Immature natural killer cell (primary cell): Measurements from ENCODE around the gene PRTN3. TPM values are rescaled to one million over a fixed set of nuclear protein-coding genes. Genes with fewer than 3 reads are reported as not detected.
"Not testable (repeated sequence)": the region's sequence is repeated elsewhere in the genome, so short reads cannot be mapped to it uniquely, and the experiment has no call there.

Experiments
- DNase-seq, 3 donors: peaks; one replicate each; pipeline ENCODE4 v3.0.0; 2022; ENCODE audit warnings: mixed read lengths in 1 of 3
- H3K27ac Mint-ChIP-seq, 6 donors: one replicate each; pipeline ENCODE4 v1.8.0; 2020; ENCODE audit warnings: mixed read lengths in 6 of 6, mild to moderate bottlenecking in 5 of 6, inconsistent platforms in 4 of 6, moderate library complexity in 3 of 6
- H3K27me3 Mint-ChIP-seq, 3 donors: one replicate each; pipeline ENCODE4 v1.8.0; 2020 to 2021; ENCODE audit warnings: low read depth in 3 of 3, mild to moderate bottlenecking in 3 of 3, mixed read lengths in 3 of 3, moderate library complexity in 3 of 3, inconsistent platforms in 1 of 3
- H3K36me3 Mint-ChIP-seq, 3 donors: one replicate each; pipeline ENCODE4 v1.8.0; 2020; ENCODE audit warnings: mixed read lengths in 3 of 3, inconsistent platforms in 2 of 3, mild to moderate bottlenecking in 2 of 3
- H3K4me1 Mint-ChIP-seq, 2 donors: one replicate each; pipeline ENCODE4 v1.8.0; 2020; ENCODE audit warnings: inconsistent platforms in 2 of 2, mild to moderate bottlenecking in 2 of 2, mixed read lengths in 2 of 2, moderate library complexity in 1 of 2
- H3K4me3 Mint-ChIP-seq, 5 donors: one replicate each; pipeline ENCODE4 v1.8.0; 2020; ENCODE audit warnings: mild to moderate bottlenecking in 5 of 5, mixed read lengths in 5 of 5, inconsistent platforms in 3 of 5, moderate library complexity in 3 of 5
- H3K9me3 Mint-ChIP-seq, 6 donors: one replicate each; pipeline ENCODE4 v1.8.0; 2020; ENCODE audit warnings: mild to moderate bottlenecking in 6 of 6, mixed read lengths in 6 of 6, inconsistent platforms in 4 of 6, moderate library complexity in 3 of 6
- polyA plus RNA-seq, 3 donors: library from polyadenylated mRNA; unstranded; fragments of 300-500 nt; fragmentation: Illumina TruSeq; gene quantifications; one replicate each; pipeline ENCODE4 v1.2.3, GENCODE V29; 2021

Gene PRTN3
- polyA plus RNA-seq, 3 donors from 2014 or later = not detected

DNA sequence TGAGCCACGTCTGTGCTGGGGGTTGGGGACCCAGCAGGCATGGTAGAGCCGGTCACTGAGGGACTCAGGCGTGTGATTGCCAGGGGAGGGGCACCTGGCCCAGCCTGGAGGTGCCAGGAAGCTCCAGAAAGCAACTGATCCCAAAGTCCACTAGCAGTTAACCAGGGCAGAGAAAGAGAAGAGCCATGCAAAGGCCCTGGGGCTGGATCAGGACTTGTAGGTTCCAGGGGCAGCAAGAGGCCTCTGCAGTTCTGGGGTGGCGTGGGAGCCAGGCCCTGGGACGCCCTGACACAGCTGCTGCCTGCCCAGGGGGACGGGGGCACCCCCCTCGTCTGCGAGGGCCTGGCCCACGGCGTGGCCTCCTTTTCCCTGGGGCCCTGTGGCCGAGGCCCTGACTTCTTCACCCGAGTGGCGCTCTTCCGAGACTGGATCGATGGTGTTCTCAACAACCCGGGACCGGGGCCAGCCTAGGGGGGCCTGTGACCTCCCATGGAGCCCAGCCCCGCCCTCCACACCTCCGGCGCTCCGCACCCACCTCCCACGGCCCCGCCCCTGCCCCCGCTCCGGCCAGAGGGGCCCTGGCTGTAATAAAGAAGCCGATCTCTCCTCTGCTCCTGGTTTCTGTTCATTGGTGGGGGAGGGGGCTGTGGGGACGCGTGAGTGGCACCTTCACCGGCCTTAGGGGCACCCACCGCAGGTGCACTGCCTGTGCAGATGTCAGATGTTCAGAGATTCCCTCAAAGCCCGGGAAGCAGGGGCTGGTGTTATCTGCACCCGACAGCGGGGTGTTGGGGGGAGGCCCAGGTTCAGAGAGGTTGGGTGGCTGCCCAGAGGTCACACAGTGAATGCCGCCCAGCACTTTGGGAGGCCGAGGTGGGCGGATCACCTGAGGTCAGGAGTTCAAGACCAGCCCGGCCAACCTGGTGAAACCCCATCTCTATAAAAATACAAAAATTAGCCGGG lies 9.1 kb upstream of the PRTN3 start:
- H3K9me3 Mint-ChIP-seq = no peaks in the 10 kb centered on the region
- no peak overlapping the region for H3K4me3 Mint-ChIP-seq
- peaks cover 1 to 3% (median 3%) of the 10 kb centered on the region in 3 donors for H3K27me3 Mint-ChIP-seq
- no peaks in the 10 kb centered on the region for H3K4me1 Mint-ChIP-seq
- DNase-seq = no peak
- no peak overlapping the region for H3K27ac Mint-ChIP-seq
- no peaks in the 10 kb centered on the region for H3K36me3 Mint-ChIP-seq

DNA sequence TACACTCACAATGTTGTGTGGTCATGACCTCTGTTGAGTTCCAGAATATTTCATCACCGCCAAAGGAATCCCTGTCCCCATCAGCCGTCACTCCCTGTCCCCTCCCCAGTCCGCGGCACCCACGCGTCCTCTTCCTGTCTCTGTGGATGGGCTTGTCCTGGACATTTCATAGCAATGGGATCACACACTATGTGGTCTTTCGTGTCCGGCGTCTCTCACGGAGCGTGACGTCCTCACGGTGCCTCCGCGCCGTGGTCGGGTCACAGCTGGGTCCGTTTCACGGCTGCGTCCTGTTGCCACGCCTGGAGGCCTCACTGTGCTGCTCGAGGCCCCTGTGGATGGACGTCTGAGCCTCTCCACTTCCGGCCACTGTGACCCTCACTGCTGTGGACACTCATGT lies 6.6 kb upstream of the PRTN3 start:
- no peak overlapping the region for H3K27ac Mint-ChIP-seq
- no peaks in the 10 kb centered on the region for H3K9me3 Mint-ChIP-seq
- no peaks in the 10 kb centered on the region for H3K36me3 Mint-ChIP-seq
- no peaks in the 10 kb centered on the region for H3K4me1 Mint-ChIP-seq
- no peak for DNase-seq
- peaks cover 3 to 5% (median 5%) of the 10 kb centered on the region in 3 donors for H3K27me3 Mint-ChIP-seq
- no peak overlapping the region for H3K4me3 Mint-ChIP-seq

DNA sequence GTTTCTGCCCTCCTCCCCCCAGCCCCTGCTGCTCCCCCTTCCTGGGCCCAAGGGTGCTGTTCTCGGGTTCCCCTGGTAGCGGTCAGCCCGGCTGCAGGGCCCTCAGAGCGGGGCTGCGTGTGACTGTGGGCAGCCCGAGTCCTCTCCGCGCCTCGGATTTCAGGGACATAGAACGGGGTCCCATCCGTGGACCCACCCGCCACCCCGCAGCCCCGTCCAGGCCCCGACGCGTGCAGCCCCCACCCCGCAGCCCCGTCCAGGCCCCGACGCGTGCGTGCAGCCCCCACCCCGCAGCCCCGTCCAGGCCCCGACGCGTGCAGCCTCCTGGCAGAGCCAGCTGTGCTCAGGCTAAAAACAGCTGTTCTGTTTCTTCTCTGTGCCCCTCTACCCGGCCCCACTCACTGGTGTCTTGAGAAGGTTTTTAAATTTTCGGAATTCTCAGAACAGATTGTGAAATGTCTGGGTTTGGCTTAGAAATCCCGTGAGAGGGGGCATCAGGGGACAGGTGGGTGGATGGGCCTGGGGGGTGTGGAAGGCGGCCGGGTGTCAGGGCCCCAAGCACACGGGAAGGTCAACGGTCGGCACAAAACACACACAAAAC lies 5.5 kb upstream of the PRTN3 start:
- no peaks in the 10 kb centered on the region for H3K4me1 Mint-ChIP-seq
- H3K9me3 Mint-ChIP-seq = no peaks in the 10 kb centered on the region
- H3K36me3 Mint-ChIP-seq = no peaks in the 10 kb centered on the region
- no peak for DNase-seq
- H3K27ac Mint-ChIP-seq = no peak overlapping the region
- H3K27me3 Mint-ChIP-seq = peaks cover 1 to 5% (median 4%) of the 10 kb centered on the region in 3 donors
- H3K4me3 Mint-ChIP-seq = no peak overlapping the region

DNA sequence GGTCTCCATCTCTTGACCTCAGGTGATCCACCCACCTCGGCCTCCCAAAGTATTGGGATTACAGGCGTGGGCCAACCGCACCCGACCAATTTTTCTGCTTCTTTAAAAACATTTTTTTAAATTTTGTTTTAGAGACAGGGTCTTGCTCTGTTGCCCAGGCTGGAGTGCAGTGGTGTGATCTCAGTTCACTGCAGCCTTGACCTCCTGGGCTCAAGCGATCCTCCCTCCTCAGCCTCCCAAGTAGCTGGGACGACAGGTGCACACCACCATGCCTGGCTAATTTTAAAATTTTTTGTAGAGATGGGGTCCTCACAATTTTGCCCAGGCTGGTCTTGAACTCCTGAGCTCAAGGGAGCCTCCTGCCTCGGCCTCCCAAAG lies 2.0 kb downstream of the PRTN3 start:
- H3K27me3 Mint-ChIP-seq = peaks cover 13 to 14% (median 14%) of the 10 kb centered on the region in 3 donors
- H3K4me1 Mint-ChIP-seq, H3K9me3 Mint-ChIP-seq, H3K27ac Mint-ChIP-seq, DNase-seq, H3K36me3 Mint-ChIP-seq, H3K4me3 Mint-ChIP-seq: not testable (repeated sequence)

DNA sequence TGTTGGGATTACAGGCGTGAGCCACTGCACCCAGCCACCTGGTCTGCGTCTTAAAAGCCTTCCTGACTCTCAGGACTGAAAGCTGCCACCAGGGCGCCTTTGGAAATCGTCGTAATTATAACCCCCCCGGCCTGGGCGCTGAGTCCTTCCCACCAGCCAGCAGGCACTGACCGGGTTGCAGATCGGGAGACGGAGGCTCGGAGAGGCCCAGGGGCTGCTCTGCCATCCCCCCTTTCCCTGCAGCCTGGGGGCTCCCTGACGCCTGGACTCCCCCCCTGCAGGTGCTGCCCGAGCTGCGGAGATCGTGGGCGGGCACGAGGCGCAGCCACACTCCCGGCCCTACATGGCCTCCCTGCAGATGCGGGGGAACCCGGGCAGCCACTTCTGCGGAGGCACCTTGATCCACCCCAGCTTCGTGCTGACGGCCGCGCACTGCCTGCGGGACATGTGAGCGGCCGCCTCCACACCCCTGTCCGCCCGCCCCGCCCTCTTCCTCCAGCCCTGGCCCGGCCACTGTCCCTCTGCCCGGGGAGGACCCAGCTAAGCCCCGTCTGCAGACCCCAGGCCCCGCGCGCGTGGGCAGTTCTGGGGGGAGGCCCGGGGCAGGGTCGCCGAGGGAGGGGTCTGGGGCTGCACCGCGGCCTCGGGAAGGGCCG lies 2.5 kb downstream of the PRTN3 start:
- Mint-ChIP-seq H3K27me3 (peaks cover 13 to 14% (median 14%) of the 10 kb centered on the region in 3 donors), H3K27ac (no peak overlapping the region), H3K9me3 (peaks cover 0 to 2% (median 0%) of the 10 kb centered on the region in 6 donors), H3K4me3 (no peak overlapping the region), H3K36me3 (peaks cover 0 to 3% (median 0%) of the 10 kb centered on the region in 3 donors), H3K4me1 (peaks cover 0 to 2% of the 10 kb centered on the region in 2 donors)
- DNase-seq = no peak

- no peak overlapping the region for H3K4me3 Mint-ChIP-seq
- peaks cover 0 to 2% (median 0%) of the 10 kb centered on the region in 6 donors for H3K9me3 Mint-ChIP-seq
- H3K4me1 Mint-ChIP-seq = peaks cover 0 to 2% of the 10 kb centered on the region in 2 donors
- no peak overlapping the region for H3K27ac Mint-ChIP-seq
- peaks cover 11 to 14% (median 13%) of the 10 kb centered on the region in 3 donors for H3K27me3 Mint-ChIP-seq
- peaks cover 0 to 3% (median 0%) of the 10 kb centered on the region in 3 donors for H3K36me3 Mint-ChIP-seq
- no peak for DNase-seq
Observed at GRCh38 chr19:843836-844545, 3.2 kb downstream of the PRTN3 start.

- no peak for DNase-seq
- H3K9me3 Mint-ChIP-seq = peaks cover 0 to 2% (median 0%) of the 10 kb centered on the region in 6 donors
- H3K36me3 Mint-ChIP-seq = peaks cover 0 to 3% (median 0%) of the 10 kb centered on the region in 3 donors
- peaks cover 0 to 2% of the 10 kb centered on the region in 2 donors for H3K4me1 Mint-ChIP-seq
- H3K27me3 Mint-ChIP-seq = peaks cover 13 to 15% (median 14%) of the 10 kb centered on the region in 3 donors
- no peak overlapping the region for H3K27ac Mint-ChIP-seq
- no peak overlapping the region for H3K4me3 Mint-ChIP-seq
Observed at GRCh38 chr19:844546-844971, 3.8 kb downstream of the PRTN3 start.

DNA sequence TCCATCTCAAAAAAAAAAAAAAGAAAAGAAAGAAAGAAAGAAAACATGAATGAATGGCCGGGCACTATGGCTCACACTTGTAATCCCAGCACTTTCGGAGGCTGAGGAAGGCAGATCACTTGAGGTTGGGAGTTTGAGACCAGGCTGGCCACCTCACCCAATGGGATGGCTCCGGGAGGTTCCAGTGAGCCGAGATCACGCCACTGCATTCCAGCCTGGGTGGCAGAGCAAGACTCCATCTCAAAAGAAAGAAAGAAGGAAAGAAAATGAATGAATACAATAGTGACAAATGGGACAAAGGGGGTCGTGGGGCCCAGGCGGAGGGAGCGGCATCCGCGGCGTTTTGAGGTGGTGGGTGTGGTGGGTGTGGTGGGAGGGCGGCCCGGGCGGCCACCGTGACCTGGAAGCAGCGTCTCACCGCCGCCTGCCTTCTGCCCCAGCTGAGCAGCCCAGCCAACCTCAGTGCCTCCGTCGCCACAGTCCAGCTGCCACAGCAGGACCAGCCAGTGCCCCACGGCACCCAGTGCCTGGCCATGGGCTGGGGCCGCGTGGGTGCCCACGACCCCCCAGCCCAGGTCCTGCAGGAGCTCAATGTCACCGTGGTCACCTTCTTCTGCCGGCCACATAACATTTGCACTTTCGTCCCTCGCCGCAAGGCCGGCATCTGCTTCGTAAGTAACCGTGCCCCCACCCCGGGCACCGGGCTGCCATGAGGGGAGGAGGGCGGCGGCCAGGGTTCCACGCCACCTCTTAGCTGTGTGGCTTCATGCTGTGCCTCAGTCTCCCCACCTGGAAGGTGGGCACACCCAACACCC lies 5.1 kb downstream of the PRTN3 start:
- Mint-ChIP-seq H3K9me3 (peaks cover 0 to 2% (median 0%) of the 10 kb centered on the region in 6 donors), H3K4me3 (no peak overlapping the region), H3K36me3 (peaks cover 0 to 3% (median 0%) of the 10 kb centered on the region in 3 donors), H3K27me3 (peaks cover 11 to 16% (median 15%) of the 10 kb centered on the region in 3 donors), H3K4me1 (peaks cover 0 to 2% of the 10 kb centered on the region in 2 donors), H3K27ac (no peak overlapping the region)
- no peak for DNase-seq

DNA sequence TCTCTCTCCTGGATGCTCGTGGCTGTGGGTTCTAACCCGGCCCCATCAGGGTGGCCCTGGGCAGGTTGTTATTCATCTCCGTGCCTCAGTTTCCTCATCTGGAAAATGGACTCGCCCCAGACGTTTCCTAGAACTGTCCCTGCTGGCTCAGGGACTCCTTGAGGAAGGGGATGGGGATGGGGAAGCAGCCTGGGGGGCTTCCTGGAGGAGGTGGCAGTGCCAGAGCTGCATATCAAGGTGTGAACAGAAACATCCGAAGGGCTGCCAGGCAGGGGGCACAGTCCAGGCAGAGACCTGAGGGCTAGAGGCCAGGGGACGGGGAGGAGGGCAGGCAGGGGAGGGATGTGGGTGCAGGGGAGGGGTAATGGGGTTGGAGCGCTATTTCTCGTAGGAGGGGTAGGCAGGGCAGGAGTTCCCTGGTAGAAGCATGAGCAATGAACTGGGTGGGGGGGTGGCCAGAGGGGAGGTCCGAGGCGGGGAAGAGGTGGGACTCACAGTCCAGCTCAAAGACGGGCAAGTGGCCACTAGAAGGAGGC lies 7.7 kb downstream of the PRTN3 start:
- no peak overlapping the region for H3K27ac Mint-ChIP-seq
- no peak for DNase-seq
- no peaks in the 10 kb centered on the region for H3K36me3 Mint-ChIP-seq
- H3K4me3 Mint-ChIP-seq = no peak overlapping the region
- H3K4me1 Mint-ChIP-seq = peaks cover 0 to 2% of the 10 kb centered on the region in 2 donors
- peaks cover 4 to 16% (median 9%) of the 10 kb centered on the region in 3 donors for H3K27me3 Mint-ChIP-seq
- H3K9me3 Mint-ChIP-seq = no peaks in the 10 kb centered on the region

DNA sequence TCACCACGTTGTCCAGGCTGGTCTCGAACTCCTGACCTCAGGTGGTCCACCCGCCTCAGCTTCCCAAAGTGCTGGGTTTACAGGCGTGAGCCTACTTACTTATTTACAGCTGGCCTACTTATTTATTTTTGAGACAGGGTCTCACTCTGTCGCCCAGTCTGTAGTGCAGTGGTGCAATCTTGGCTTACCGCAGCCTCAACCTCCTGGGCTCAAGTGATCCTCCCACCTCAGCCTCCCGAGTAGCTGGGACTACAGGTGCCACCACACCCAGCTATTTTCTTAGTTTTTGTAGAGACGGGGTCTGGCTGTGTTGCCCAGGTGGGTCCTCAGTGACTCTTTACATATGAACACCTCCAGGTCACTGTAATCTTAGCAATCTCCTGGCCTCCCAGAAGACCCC lies 8.4 kb downstream of the PRTN3 start:
- H3K9me3 Mint-ChIP-seq, DNase-seq, H3K4me1 Mint-ChIP-seq, H3K36me3 Mint-ChIP-seq, H3K27ac Mint-ChIP-seq, H3K4me3 Mint-ChIP-seq: not testable (repeated sequence)
- peaks cover 4 to 16% (median 9%) of the 10 kb centered on the region in 3 donors for H3K27me3 Mint-ChIP-seq

- no peak overlapping the region for H3K4me3 Mint-ChIP-seq
- H3K9me3 Mint-ChIP-seq = no peaks in the 10 kb centered on the region
- H3K4me1 Mint-ChIP-seq = no peaks in the 10 kb centered on the region
- no peak for DNase-seq
- H3K36me3 Mint-ChIP-seq = no peaks in the 10 kb centered on the region
- H3K27me3 Mint-ChIP-seq = peaks cover 0 to 14% (median 6%) of the 10 kb centered on the region in 3 donors
- no peak overlapping the region for H3K27ac Mint-ChIP-seq
Observed at GRCh38 chr19:850221-850978, 9.6 kb downstream of the PRTN3 start.

DNA sequence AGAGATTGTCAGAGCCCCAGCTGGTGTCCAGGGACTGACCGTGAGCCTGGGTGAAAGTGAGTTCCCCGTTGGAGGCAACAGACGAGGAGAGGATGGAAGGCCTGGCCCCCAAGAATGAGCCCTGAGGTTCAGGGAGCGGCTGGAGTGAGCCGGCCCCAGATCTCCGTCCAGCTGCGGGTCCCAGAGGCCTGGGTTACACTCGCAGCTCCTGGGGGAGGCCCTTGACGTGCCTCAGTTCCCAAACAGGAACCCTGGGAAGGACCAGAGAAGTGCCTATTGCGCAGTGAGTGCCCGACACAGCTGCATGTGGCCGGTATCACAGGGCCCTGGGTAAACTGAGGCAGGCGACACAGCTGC lies 10.2 kb downstream of the PRTN3 start:
- no peak overlapping the region for H3K4me3 Mint-ChIP-seq
- no peak overlapping the region for H3K27ac Mint-ChIP-seq
- no peaks in the 10 kb centered on the region for H3K4me1 Mint-ChIP-seq
- no peak for DNase-seq
- no peaks in the 10 kb centered on the region for H3K36me3 Mint-ChIP-seq
- no peaks in the 10 kb centered on the region for H3K9me3 Mint-ChIP-seq
- peaks cover 0 to 10% (median 4%) of the 10 kb centered on the region in 3 donors for H3K27me3 Mint-ChIP-seq
